GM23338 (cell line): ENCODE measurements around the gene IFITM1. TPM values are rescaled to one million over a fixed set of nuclear protein-coding genes. Genes with fewer than 3 reads are reported as not detected.

Experiments used
- ATAC-seq: fragments of 200-7000 bp; cut with Tn5 transposase; 3 replicates; pipeline ENCODE4 v1.9.1; 2020
- DNase-seq: peaks from one replicate; pipeline ENCODE4 v3.0.0-alpha.2; 2015; ENCODE audit warnings: low spot score
- H2AFZ ChIP-seq: fragments of 200-600 bp; sonication (generic); 2 replicates; pipeline ENCODE4 v1.8.0; 2016; ENCODE audit warnings: antibody characterized with exemption, mild to moderate bottlenecking, moderate library complexity
- H3F3A ChIP-seq: fragments of 200-600 bp; sonication (generic); replicated peaks from 2 replicates; pipeline ENCODE4 v1.8.0; 2017; ENCODE audit warnings: antibody characterized with exemption, mixed run types, low read depth
- H3K27ac ChIP-seq: fragments of 200-600 bp; sonication (generic); 2 replicates; pipeline ENCODE4 v1.6.1; 2016; ENCODE audit warnings: low read depth
- H3K27me3 ChIP-seq: fragments of 200-600 bp; sonication (generic); 2 replicates; pipeline ENCODE4 v1.8.0; 2016; ENCODE audit warnings: mild to moderate bottlenecking, mixed run types, moderate library complexity; ENCODE audit not compliant: insufficient read depth
- H3K36me3 ChIP-seq: fragments of 200-600 bp; sonication (generic); 2 replicates; pipeline ENCODE4 v1.8.0; 2016; ENCODE audit warnings: mild to moderate bottlenecking; ENCODE audit not compliant: insufficient read depth
- H3K4me1 ChIP-seq: fragments of 200-600 bp; sonication (generic); 2 replicates; pipeline ENCODE4 v1.8.0; 2016; ENCODE audit warnings: mild to moderate bottlenecking, moderate library complexity; ENCODE audit not compliant: insufficient read depth
- H3K4me2 ChIP-seq: fragments of 200-600 bp; sonication (generic); 2 replicates; pipeline ENCODE4 v1.7.1; 2017; ENCODE audit warnings: mixed run types
- H3K4me3 ChIP-seq: fragments of 200-600 bp; sonication (generic); 2 replicates; pipeline ENCODE4 v1.6.1; 2016; ENCODE audit warnings: mixed run types
- H3K79me2 ChIP-seq: fragments of 200-600 bp; sonication (generic); replicated peaks from 2 replicates; pipeline ENCODE4 v1.8.0; 2017; ENCODE audit warnings: mild to moderate bottlenecking; ENCODE audit not compliant: insufficient read depth
- H3K9me2 ChIP-seq: fragments of 200-600 bp; sonication (generic); 2 replicates; pipeline ENCODE4 v1.8.0; 2017; ENCODE audit not compliant: insufficient read depth
- H4K20me1 ChIP-seq: fragments of 200-600 bp; sonication (generic); replicated peaks from 2 replicates; pipeline ENCODE4 v1.8.0; 2017; ENCODE audit warnings: mild to moderate bottlenecking; ENCODE audit not compliant: insufficient read depth
- H3K27ac Mint-ChIP-seq: 2 replicates; pipeline ENCODE4 v1.8.0; 2020; ENCODE audit warnings: inconsistent platforms, mild to moderate bottlenecking, moderate library complexity, mixed read lengths
- H3K27me3 Mint-ChIP-seq: 3 replicates; pipeline ENCODE4 v1.8.0; 2022; ENCODE audit warnings: low read depth, mild to moderate bottlenecking, moderate library complexity, mixed read lengths, inconsistent platforms; ENCODE audit not compliant: insufficient read depth, poor library complexity
- H3K36me3 Mint-ChIP-seq: 3 replicates; pipeline ENCODE4 v1.8.0; 2021; ENCODE audit warnings: low read depth, mild to moderate bottlenecking, inconsistent platforms, moderate library complexity, mixed read lengths
- H3K4me1 Mint-ChIP-seq: 3 replicates; pipeline ENCODE4 v1.8.0; 2020; ENCODE audit warnings: mild to moderate bottlenecking, inconsistent platforms, mixed read lengths
- H3K4me3 Mint-ChIP-seq: 3 replicates; pipeline ENCODE4 v1.8.0; 2021; ENCODE audit warnings: moderate library complexity, mild to moderate bottlenecking, inconsistent platforms, mixed read lengths
- H3K9me3 Mint-ChIP-seq: 3 replicates; pipeline ENCODE4 v1.8.0; 2020; ENCODE audit warnings: moderate library complexity, mild to moderate bottlenecking, inconsistent platforms, mixed read lengths
- EZH2 ChIP-seq: fragments of 200-600 bp; sonication (generic); IDR thresholded peaks from one replicate; pipeline ENCODE4 v1.8.0; 2017; ENCODE audit warnings: antibody characterized with exemption, mild to moderate bottlenecking, low read depth; ENCODE audit not compliant: unreplicated experiment
- JUNB ChIP-seq: IDR thresholded peaks from one replicate; pipeline ENCODE4 v1.6.1; 2016; ENCODE audit warnings: antibody characterized with exemption; ENCODE audit not compliant: unreplicated experiment
- NANOG ChIP-seq: IDR thresholded peaks from 2 replicates; pipeline ENCODE4 v1.6.1; 2016; ENCODE audit warnings: antibody characterized with exemption, borderline replicate concordance
- ZNF114 ChIP-seq: fragments of 250-450 bp; sonication (Bioruptor Pico); IDR thresholded peaks from 2 replicates; pipeline ENCODE4 v1.5.0; 2020; ENCODE audit warnings: mild to moderate bottlenecking, moderate library complexity
- polyA plus RNA-seq: library from polyadenylated mRNA; unstranded; fragments of >200 nt; fragmentation: Nextera tagmentation; extraction: Ambion mirVana; gene quantifications from 2 replicates; pipeline ENCODE4 v1.2.1, GENCODE V29; 2016
- total RNA-seq: library from RNA; depleted of rRNA; stranded (reverse); fragments of >200 nt; shearing (Covaris generic); gene quantifications from 2 replicates; pipeline ENCODE4 v1.2.3, GENCODE V29; 2014
- TF ChIP-seq, protein P1 (sequence below): IDR thresholded peaks from one replicate; pipeline ENCODE4 v1.6.1; 2018; ENCODE audit warnings: antibody characterized with exemption; ENCODE audit not compliant: unreplicated experiment
- TF ChIP-seq, protein P2 (sequence below), 2 experiments: fragments of 200-600 bp in 1 of 2; sonication (generic) in 1 of 2; conservative IDR thresholded peaks; 2 replicates each; pipeline versions ENCODE4 v1.5.1 to v1.6.1; 2016 to 2017; ENCODE audit warnings: antibody characterized with exemption in 2 of 2, low read depth in 2 of 2, mild to moderate bottlenecking in 2 of 2, moderate library complexity in 1 of 2

IFITM1 gene
- total and polyA plus RNA-seq, 2 experiments from 2014 or later = 396 to 1,194 TPM

DNA sequence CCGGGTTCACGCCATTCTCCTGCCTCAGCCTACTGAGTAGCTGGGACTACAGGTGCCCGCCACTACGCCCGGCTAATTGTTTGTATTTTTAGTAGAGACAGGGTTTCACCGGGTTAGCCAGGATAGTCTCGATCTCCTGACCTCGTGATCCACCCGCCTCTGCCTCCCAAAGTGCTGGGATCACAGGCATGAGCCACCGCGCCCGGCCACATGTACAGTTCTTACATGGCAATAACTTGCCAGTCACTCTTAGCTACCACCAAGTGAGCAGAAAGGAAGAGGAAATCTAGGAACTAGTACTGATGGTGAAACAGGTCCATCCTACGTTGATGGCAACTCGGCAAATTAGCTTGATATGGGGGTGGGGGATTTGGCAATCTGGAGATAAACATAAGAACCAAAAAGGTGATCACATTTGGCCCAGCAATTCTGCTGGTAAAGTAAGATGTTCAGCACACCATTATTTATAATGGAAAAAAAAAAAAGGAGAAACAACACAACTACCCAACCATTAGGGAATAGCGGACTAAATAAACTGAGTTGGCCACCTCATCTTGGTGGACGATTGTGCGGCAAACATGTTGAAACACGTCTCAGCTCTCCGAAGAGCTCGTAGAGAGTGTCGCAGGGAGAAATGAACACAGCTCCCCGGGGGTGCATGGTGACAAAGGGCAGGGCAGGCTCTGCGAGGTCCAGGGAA, 30.3 kb upstream of the IFITM1 start (continued):
- TF ChIP-seq, protein P1, sequence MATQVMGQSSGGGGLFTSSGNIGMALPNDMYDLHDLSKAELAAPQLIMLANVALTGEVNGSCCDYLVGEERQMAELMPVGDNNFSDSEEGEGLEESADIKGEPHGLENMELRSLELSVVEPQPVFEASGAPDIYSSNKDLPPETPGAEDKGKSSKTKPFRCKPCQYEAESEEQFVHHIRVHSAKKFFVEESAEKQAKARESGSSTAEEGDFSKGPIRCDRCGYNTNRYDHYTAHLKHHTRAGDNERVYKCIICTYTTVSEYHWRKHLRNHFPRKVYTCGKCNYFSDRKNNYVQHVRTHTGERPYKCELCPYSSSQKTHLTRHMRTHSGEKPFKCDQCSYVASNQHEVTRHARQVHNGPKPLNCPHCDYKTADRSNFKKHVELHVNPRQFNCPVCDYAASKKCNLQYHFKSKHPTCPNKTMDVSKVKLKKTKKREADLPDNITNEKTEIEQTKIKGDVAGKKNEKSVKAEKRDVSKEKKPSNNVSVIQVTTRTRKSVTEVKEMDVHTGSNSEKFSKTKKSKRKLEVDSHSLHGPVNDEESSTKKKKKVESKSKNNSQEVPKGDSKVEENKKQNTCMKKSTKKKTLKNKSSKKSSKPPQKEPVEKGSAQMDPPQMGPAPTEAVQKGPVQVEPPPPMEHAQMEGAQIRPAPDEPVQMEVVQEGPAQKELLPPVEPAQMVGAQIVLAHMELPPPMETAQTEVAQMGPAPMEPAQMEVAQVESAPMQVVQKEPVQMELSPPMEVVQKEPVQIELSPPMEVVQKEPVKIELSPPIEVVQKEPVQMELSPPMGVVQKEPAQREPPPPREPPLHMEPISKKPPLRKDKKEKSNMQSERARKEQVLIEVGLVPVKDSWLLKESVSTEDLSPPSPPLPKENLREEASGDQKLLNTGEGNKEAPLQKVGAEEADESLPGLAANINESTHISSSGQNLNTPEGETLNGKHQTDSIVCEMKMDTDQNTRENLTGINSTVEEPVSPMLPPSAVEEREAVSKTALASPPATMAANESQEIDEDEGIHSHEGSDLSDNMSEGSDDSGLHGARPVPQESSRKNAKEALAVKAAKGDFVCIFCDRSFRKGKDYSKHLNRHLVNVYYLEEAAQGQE = no peak
- TF ChIP-seq, protein P2, sequence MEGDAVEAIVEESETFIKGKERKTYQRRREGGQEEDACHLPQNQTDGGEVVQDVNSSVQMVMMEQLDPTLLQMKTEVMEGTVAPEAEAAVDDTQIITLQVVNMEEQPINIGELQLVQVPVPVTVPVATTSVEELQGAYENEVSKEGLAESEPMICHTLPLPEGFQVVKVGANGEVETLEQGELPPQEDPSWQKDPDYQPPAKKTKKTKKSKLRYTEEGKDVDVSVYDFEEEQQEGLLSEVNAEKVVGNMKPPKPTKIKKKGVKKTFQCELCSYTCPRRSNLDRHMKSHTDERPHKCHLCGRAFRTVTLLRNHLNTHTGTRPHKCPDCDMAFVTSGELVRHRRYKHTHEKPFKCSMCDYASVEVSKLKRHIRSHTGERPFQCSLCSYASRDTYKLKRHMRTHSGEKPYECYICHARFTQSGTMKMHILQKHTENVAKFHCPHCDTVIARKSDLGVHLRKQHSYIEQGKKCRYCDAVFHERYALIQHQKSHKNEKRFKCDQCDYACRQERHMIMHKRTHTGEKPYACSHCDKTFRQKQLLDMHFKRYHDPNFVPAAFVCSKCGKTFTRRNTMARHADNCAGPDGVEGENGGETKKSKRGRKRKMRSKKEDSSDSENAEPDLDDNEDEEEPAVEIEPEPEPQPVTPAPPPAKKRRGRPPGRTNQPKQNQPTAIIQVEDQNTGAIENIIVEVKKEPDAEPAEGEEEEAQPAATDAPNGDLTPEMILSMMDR (conservative IDR thresholded peaks at IDR 0.05; ENCODE audit: low read depth in 2 of 2) = no peak
- TF ChIP-seq NANOG = no peak

DNA sequence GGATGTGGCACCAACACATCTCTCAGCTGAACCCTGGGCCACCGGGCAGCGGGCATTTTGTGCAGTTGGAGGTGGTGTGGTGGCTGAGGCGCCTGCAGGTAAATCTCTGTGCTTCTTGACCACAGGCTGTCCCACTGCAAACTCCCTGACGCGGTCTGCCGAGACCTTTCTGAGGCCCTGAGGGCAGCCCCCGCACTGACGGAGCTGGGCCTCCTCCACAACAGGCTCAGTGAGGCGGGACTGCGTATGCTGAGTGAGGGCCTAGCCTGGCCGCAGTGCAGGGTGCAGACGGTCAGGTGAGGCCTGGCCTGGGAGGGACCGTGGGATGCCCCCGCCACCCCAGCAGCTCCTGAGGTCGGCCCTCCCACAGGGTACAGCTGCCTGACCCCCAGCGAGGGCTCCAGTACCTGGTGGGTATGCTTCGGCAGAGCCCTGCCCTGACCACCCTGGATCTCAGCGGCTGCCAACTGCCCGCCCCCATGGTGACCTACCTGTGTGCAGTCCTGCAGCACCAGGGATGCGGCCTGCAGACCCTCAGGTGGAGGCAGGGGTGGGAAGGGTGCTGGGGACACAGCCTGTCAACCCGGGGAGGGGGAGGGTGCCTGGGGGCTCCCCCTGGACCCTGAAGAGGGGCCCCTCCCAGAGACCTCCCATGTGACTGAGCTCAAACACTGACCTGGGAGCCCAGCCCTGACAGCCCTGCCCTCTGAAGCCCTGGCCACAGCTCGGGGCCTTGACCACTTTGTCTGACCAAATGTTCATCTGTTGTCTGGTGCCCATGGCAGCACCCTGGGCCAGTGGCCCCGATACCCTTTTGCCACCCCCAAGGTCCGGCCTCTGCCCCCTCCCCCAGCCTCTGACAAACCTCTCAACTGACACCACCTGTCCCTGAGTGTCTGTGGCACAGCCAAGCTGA, 29.5 kb upstream of the IFITM1 start:
- Mint-ChIP-seq H3K27ac (no peak overlapping the region), H3K4me3 (no peak overlapping the region), H3K27me3 (peaks cover 60% of the 10 kb centered on the region), H3K9me3 (peaks cover 2% of the 10 kb centered on the region; the same call in 1 of the 3 replicates), H3K4me1 (peaks cover 24% of the 10 kb centered on the region), H3K36me3 (no peaks in the 10 kb centered on the region; the same call in 2 of the 3 replicates)
- H2AFZ ChIP-seq = no peak overlapping the region
- no peak for ATAC-seq
- DNase-seq = no peak
- H3K79me2 ChIP-seq = no peaks in the 10 kb centered on the region
- H3K4me1 ChIP-seq = no peaks in the 10 kb centered on the region
- H3K36me3 ChIP-seq = no peaks in the 10 kb centered on the region
- no peak overlapping the region for H3K4me2 ChIP-seq
- H3K27me3 ChIP-seq = peaks cover 64% of the 10 kb centered on the region
- H3K27ac ChIP-seq = no peak overlapping the region
- H3F3A ChIP-seq = peaks cover 6% of the 10 kb centered on the region; the same call in 1 of the 2 replicates
- H3K4me3 ChIP-seq = no peak overlapping the region
- H4K20me1 ChIP-seq = no peaks in the 10 kb centered on the region
- H3K9me2 ChIP-seq = no peaks in the 10 kb centered on the region
- TF ChIP-seq ZNF114 (CRISPR knock-in tag) = no peak
- no peak for TF ChIP-seq JUNB
- TF ChIP-seq EZH2 = no peak
